Cardiac muscle cell (in vitro differentiated cells and primary cell): ENCODE data around the gene WDR20. TPM values are rescaled to one million over a fixed set of nuclear protein-coding genes. Genes with fewer than 3 reads are reported as not detected.

ENCODE experiments used
- DNase-seq, 2 donors: peaks; one replicate each; pipeline versions ENCODE4 v3.0.0 to v3.0.0-alpha.2; 2010 to 2017; ENCODE audit warnings: low read depth in 1 of 2, low spot score in 1 of 2
- H3K27ac ChIP-seq: fragments of 200-600 bp; sonication (generic); 2 replicates; pipeline ENCODE4 v1.5.1; 2016
- H3K27me3 ChIP-seq: fragments of 200-600 bp; sonication (generic); 2 replicates; pipeline ENCODE4 v1.6.0; 2016; ENCODE audit warnings: control low read depth
- H3K36me3 ChIP-seq: fragments of 200-600 bp; sonication (generic); 2 replicates; pipeline ENCODE4 v1.5.1; 2016; ENCODE audit warnings: control low read depth
- H3K4me1 ChIP-seq: fragments of 200-600 bp; sonication (generic); 2 replicates; pipeline ENCODE4 v1.8.1; 2017; ENCODE audit warnings: low read depth, mild to moderate bottlenecking, mixed run types
- H3K4me3 ChIP-seq: fragments of 200-600 bp; sonication (generic); 2 replicates; pipeline ENCODE4 v1.5.1; 2016; ENCODE audit warnings: mild to moderate bottlenecking
- H3K9me3 ChIP-seq: fragments of 200-600 bp; sonication (generic); 2 replicates; pipeline ENCODE4 v1.5.1; 2017; ENCODE audit warnings: low read depth, mild to moderate bottlenecking, control low read depth
- CTCF ChIP-seq: IDR thresholded peaks from 2 replicates; pipeline ENCODE4 v1.5.1; 2012; ENCODE audit warnings: low read depth, mild to moderate bottlenecking, low read length
- polyA plus RNA-seq: library from polyadenylated mRNA; unstranded; fragments of >200 nt; fragmentation: Nextera tagmentation; extraction: Ambion mirVana; gene quantifications from 2 replicates; pipeline ENCODE4 v1.2.1, GENCODE V29; 2016
- total RNA-seq: library from RNA; depleted of rRNA; stranded (reverse); fragments of >200 nt; gene quantifications from 2 replicates; pipeline ENCODE4 v1.2.3, GENCODE V29; 2016

Gene WDR20
- total and polyA plus RNA-seq, 2 experiments from 2014 or later: 20.5 to 27.0 TPM

GRCh38 chr14:102138535-102138934 lies 1.2 kb upstream of the WDR20 start:
- H3K9me3 ChIP-seq: no peaks in the 10 kb centered on the region
- DNase-seq: no peak
- no peaks in the 10 kb centered on the region for H3K27me3 ChIP-seq
- no peak for TF ChIP-seq CTCF
- H3K27ac ChIP-seq: no peak overlapping the region
- peak overlapping the region; percentile 74 for H3K4me3 ChIP-seq
- H3K4me1 ChIP-seq: peaks cover 16% of the 10 kb centered on the region
- H3K36me3 ChIP-seq: no peaks in the 10 kb centered on the region

- peaks cover 16% of the 10 kb centered on the region for H3K4me1 ChIP-seq
- H3K36me3 ChIP-seq: no peaks in the 10 kb centered on the region
- H3K27ac ChIP-seq: no peak overlapping the region
- no peaks in the 10 kb centered on the region for H3K27me3 ChIP-seq
- TF ChIP-seq CTCF: no peak
- H3K9me3 ChIP-seq: no peaks in the 10 kb centered on the region
- H3K4me3 ChIP-seq: peak overlapping the region; percentile 74
- DNase-seq: peak in 1 of 2 donors; percentile 13
These were observed 774 bp upstream of the WDR20 start for GRCh38 chr14:102138961-102139285.

- DNase-seq: peak; percentile 20 to 52
- no peaks in the 10 kb centered on the region for H3K27me3 ChIP-seq
These were observed 491 bp downstream of the WDR20 start for GRCh38 chr14:102140027-102140749.

GRCh38 chr14:102140750-102141145 lies 1.1 kb downstream of the WDR20 start:
- no peak for DNase-seq
- TF ChIP-seq CTCF: no peak
- no peaks in the 10 kb centered on the region for H3K27me3 ChIP-seq
- H3K4me1 ChIP-seq: peaks cover 16% of the 10 kb centered on the region
- no peaks in the 10 kb centered on the region for H3K9me3 ChIP-seq
- H3K36me3 ChIP-seq: no peaks in the 10 kb centered on the region
- peak overlapping the region; percentile 85 for H3K27ac ChIP-seq
- H3K4me3 ChIP-seq: peak overlapping the region; percentile 74

More at GRCh38 chr14:102140027-102140749, 491 bp downstream of the WDR20 start:
- TF ChIP-seq CTCF: no peak
- Histone ChIP-seq H3K4me1 (peaks cover 16% of the 10 kb centered on the region), H3K9me3 (no peaks in the 10 kb centered on the region), H3K36me3 (no peaks in the 10 kb centered on the region), H3K27ac (peak overlapping the region; percentile 85), H3K4me3 (peak overlapping the region; percentile 74)

GRCh38 chr14:102141797-102142196 lies 2.1 kb downstream of the WDR20 start:
- Histone ChIP-seq H3K4me3 (peak overlapping the region; percentile 74), H3K36me3 (no peaks in the 10 kb centered on the region), H3K27ac (no peak overlapping the region), H3K27me3 (no peaks in the 10 kb centered on the region), H3K9me3 (no peaks in the 10 kb centered on the region), H3K4me1 (peaks cover 16% of the 10 kb centered on the region)
- TF ChIP-seq CTCF: no peak
- DNase-seq: no peak

- Histone ChIP-seq H3K27ac (no peak overlapping the region), H3K27me3 (no peaks in the 10 kb centered on the region), H3K4me1 (peaks cover 16% of the 10 kb centered on the region), H3K9me3 (no peaks in the 10 kb centered on the region), H3K36me3 (no peaks in the 10 kb centered on the region), H3K4me3 (no peak overlapping the region)
- no peak for TF ChIP-seq CTCF
- DNase-seq: no peak
These were observed 5.2 kb downstream of the WDR20 start for GRCh38 chr14:102144914-102145313.
